Tongue (tissue), 2 donors: Measurements from ENCODE around the gene FGF18. TPM values are rescaled to one million over a fixed set of nuclear protein-coding genes. Genes with fewer than 3 reads are reported as not detected.
"Not testable (repeated sequence)": the region's sequence is repeated elsewhere in the genome, so short reads cannot be mapped to it uniquely, and the experiment has no call there.

Experiments
- DNase-seq: peaks from one replicate; pipeline ENCODE4 v3.0.0-alpha.2; 2015
- total RNA-seq: library from RNA; depleted of rRNA; stranded (reverse); fragments of >200 nt; gene quantifications from one replicate; pipeline ENCODE4 v1.2.3, GENCODE V29; 2014

Gene FGF18
- total RNA-seq, result 3.9 TPM

DNA sequence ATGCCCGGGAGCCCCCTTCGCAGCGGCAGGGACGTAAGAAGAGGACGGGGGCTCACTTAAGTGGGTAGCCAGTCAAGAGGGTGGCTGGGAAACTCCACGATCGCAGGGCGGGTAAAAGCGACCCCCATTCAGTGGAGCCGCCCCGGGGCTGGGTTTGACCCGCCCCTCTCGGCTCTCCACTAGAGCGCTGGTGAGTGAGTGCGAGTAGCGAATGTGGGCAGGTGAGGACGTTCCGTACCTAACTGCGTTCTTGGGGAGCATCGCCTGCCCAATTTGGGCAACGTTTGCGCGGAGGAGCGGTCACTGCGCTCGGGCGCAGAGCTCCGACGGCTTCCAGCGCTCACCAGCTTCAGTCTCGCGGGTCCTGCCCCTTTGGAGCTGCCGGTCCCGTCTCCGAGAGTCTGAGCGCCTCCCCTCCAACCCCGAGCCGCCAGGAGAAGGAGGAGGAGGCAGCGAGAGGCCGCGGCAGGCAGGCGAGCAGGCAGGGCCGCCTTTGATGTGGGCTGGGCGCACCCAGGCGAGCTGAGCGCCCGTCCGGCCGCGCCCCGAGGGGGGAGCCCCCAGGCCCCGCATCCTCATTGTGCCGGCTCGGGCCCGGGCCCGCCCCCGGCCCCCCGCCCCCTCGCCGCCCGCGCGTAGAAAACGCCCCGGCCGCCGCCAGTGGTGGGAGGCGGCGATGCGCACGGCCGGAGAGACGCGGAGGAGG is at the start of gene FGF18:
TSS of gene FGF18 (plus strand) at position 666 of the 706 bp plus-strand sequence. CDS start 553 bp downstream, outside the sequence.
- peak; percentile 69 for DNase-seq

- no peak for DNase-seq
Measured at GRCh38 chr5:171369898-171370297, 49.5 kb upstream of the FGF18 start.

DNA sequence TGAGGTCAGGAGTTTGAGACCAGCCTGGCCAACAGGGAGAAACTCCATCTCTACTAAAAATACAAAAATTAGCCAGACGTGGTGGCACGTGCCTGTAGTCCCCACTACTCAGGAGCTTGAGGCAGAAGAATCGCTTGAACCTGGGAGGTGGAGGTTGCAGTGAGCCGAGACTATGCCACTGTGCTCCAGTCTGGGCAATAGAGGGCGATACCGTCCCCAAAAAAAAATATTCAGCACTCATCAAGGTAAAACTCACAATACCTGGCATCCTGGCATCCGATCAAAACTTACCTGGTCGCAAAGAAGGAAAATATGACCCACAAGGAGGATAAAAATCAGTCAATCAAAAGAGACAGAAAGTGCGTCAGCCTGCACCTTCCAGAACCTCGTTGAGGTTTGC is 48.6 kb upstream of the FGF18 start:
- not testable (repeated sequence) for DNase-seq

DNA sequence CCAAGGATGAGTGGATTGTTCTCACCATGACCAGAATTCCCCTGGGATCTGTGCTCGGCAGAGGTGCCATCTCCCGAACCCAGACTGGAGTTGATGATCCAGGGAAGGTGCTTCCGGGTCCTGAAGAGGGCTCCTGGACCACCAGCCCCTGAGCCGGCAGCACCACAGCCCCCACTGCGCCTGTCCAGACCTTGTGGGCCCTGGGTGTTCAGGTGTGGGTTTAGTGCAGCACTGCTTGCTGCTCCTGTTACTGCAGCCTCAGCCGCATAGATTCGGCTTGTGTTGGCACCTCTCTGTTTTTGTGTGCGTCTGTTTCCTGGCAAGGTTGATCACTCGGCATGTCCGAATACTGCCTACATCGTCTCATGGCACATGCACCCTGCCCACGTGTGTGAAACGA is 48.1 kb upstream of the FGF18 start:
- DNase-seq, result no peak

DNA sequence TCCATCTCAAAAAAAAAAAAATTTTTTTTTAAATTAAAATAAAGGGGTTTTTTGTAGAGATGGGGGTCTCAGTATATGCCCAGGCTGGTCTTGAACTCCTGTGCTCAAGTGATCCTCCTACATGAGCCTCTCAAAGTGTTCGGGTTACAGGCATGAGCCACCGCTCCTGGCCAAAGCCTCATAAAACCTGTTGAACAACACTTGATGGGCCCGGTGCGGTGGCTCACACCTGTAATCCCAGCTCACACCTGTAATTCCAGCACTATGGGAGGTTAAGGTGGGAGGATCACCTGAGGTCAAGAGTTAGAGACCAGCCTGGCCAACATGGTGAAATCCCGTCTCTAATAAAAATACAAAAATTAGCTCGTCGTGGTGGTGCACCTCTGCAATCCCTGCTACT is 39.5 kb upstream of the FGF18 start:
- DNase-seq, result no peak

DNA sequence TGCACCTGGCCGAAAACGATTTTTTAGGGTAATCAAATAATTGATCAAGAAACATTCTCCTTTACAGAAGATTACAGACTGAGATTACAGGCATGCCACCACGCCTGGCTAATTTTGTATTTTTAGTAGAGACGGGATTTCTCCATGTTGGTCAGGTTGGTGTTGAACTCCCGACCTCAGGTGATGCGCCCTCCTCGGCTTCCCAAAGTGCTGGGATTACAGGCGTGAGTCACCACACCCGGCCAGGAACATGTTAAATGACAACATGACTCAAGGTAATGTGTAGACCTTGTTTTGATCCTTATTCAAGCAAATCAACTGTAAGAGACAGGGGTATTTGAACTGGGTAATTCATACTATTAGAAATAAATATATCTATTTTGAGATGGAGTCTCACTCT is 35.0 kb upstream of the FGF18 start:
- DNase-seq, result not testable (repeated sequence)

DNA sequence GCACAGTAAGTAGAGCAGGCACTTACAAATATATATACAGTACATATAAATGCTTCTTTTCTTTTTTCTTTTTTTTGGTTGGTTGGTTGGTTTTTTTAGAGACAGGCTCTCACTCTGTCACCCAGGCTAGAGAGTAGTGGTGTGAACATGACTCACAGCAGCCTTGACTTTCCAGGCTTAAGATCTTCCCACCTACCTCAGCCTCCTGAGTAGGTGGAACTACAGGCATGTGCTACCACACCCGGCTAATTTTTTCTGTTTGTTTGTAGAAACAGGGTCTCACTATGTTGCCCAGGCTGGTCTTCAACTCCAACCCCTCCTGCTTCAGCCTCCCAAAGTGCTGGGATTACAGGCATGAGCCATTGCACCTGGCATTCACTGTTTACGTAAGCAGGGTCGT is 34.4 kb upstream of the FGF18 start:
- not testable (repeated sequence) for DNase-seq

DNA sequence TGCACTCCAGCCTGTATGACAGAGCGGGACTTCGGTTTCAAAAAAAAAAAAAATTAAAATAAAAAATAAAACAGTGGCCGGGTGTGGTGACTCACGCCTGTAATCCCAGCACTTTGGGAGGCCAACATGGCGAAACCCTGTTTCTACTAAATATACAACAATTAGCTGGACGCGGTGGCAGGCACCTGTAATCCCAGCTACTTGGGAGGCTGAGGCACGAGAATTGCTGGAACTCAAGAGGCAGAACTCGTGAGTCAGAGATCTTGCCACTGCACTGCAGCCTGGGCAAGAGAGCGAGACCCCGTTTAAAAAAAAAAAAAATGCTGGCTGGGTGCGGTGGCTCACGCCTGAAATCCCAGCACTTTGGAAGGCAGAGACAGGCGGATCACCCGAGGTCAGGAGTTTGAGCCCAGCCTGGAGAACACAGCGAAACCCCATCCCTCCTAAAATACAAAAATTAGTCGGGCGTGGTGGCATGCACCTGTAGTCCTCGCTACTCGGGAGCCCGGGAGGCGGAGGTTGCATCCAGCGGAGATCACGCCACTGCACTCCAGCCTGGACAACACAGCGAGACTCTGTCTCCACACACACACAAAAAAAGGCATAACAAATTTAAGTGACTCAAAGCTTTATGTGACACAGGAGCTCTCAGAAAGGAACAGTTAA is 33.3 kb upstream of the FGF18 start:
- no peak for DNase-seq

DNA sequence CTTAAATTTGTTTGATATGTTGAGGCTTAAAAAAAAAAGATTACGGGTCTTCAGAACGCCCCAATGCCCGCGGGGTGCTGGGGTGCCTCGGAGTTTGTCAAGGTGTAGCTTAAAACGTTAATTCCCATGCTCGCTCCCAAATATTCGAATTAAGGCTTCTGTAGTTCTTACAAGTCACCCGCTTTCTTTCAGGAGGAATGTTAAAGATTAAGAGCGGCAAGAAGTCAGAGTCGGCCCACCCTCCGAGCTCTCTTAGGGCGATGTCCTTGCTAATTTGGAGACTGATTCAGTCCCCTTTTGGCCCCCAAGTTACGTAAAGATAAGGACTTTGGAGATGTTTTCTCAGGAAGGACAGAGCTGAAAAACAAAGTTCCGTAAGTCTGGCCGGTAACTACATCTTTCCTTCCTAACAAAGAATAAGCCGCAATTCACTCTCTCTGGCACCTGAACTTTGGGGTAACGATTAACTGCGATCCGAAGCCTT is 32.5 kb upstream of the FGF18 start:
- no peak for DNase-seq

GRCh38 chr5:171387345-171387969 is 32.0 kb upstream of the FGF18 start, which contains the start of gene NPM1:
Gene NPM1 (plus strand): TSS chr5:171387849. CDS start chr5:171387949, 100 bp downstream.
- DNase-seq, result peak; percentile 100

DNA sequence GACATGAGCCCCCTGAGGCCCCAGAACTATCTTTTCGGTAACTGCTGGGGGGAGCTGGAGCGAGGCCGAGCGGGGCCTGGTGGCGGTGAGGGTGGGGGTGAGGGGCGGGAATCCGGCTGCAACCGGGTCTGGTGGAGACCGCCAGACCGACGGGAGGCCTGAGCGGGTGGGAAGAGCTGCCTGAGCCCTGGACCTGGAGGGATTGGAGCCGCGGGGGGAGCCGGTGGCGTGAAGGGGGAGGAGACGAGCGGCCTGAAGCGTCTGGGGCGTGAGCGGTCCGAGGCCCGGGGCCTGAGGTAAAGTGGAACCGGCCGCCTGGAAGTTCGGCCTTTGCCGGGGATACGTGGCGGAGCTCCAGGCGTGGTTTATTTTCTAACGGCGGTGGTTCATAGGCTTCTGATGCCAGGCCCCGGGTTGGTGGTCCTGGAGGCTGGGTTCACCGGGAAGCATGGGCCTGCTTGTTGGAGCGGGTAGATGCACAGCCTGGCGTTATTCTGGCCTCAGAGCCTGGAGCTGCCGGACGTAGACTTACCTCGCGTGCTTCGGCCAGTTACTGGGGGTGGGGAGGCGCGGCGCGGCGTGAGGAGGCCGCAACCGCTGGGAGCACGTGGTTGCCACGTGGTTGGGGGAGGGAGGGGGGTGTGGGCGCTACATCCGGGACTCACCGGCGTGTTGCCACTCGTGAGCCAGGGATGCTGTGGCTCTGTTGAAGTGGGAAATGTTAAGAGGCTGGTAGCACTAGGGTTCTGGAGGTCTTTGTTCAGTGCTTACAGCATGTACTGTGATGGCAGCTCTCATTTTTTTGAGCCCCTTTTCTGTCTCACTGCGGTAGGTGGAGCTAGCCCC is 31.3 kb upstream of the FGF18 start:
- DNase-seq, result peak; percentile 89

DNA sequence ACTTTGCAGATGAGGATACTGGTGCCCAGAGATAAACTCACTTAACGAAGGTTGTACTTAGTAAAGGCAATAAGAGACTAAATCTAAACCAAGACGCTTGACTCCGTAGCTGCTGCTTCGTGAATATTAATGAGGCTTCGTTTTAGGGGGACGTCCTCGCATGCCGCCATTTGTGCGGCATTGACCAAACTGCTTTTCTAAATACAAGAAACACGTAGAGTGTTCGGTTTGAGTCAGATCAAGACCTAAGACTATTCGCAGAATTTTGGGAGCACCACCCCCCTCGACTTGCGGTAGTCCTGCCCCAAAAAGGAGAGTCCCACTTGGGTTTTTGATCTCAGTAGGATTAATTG is 30.7 kb upstream of the FGF18 start:
- no peak for DNase-seq

GRCh38 chr5:171390883-171391677 is 28.4 kb upstream of the FGF18 start:
- DNase-seq, result no peak

DNA sequence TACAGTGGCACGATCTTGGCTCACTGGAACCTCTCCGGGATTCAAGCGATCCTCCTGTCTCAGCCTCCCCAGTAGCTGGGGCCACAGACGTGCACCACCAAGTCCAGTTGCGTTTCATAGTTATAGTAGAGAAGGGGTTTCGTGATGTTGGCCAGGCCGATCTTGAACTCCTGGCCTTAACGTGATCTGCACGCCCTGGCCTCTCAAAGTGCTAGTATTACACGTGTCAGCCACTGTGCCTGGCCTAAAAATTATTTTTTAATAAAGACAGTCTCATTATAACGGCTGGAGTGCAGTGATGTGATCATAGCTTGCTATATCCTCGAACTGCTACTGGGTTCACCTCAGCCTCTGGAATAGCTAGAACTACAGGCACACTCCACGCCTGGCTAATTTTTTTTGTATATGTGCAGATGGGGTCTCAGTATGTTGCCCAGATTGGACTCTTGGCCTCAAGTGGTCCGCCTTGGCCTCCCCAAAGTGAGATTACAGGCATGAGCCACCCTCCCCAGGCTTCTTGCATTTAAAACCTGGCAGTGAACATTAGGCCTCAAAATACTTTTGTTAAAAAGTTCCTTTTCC is 27.4 kb upstream of the FGF18 start:
- no peak for DNase-seq

DNA sequence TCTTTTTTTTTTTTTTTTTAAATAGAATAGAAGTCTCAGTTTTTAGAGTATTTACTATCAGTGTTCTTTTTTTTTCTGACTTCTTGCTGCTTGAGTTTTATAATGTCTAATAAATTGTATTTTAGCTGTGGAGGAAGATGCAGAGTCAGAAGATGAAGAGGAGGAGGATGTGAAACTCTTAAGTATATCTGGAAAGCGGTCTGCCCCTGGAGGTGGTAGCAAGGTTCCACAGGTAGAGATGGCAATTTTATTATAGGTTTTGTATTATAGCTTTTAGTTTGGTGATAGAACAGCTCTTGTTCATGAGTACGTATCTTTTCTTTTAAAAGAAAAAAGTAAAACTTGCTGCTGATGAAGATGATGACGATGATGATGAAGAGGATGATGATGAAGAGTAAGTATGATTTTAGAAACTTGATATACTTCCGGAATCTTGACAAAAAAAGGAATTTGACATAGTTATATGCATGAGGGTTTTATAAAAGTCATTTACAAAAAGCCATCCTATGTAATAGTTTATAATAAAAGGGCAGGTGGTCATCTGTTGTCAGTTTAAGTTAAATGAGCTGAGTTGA is 26.8 kb upstream of the FGF18 start:
- DNase-seq, result no peak

- no peak for DNase-seq
Measured at GRCh38 chr5:171395042-171395441, 24.4 kb upstream of the FGF18 start.

- DNase-seq, result not testable (repeated sequence)
Measured at GRCh38 chr5:171396583-171396982, 22.9 kb upstream of the FGF18 start.

DNA sequence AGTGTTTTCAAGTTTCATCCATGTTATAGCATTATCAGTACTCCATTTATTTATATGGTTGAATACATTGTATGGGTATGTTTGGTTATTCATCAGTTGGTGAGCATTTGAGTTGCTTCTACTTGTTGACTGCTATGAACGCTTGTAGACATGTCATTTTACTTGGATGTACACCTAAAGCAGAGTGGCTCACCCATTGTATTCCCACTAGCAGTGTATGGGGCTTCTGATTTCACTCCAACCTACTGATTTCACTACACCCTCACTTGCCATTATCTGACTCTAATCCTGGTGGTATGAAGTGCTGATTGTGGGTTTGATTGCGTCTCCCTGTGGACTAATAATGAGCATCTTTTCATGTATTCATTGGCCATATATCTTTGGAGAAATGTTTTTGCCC is 22.3 kb upstream of the FGF18 start:
- DNase-seq, result no peak

GRCh38 chr5:171397599-171397998 is 21.8 kb upstream of the FGF18 start:
- no peak for DNase-seq

- not testable (repeated sequence) for DNase-seq
Measured at GRCh38 chr5:171398660-171399059, 20.8 kb upstream of the FGF18 start.

DNA sequence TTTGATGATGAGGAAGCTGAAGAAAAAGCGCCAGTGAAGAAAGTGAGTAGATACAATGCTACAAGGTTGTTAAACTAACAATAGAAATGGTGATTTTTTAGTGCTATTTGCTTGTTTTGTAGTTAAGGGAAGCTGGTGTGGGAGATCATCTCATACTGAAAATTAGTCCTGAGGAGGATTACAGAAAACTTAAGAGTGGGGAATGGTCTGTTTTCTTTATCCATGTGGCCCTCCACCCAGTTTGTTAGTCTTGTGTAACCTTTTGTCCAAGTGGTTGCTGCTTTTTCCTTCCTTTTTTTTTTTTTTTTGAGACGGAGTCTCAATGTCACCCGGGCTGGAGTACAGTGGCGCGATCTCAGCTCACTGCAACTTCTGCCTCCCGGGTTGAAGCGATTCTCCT is 19.3 kb upstream of the FGF18 start:
- DNase-seq, result no peak
